Small intestine (tissue), 7 donors: ENCODE data around the gene RAPGEF2. TPM values are rescaled to one million over a fixed set of nuclear protein-coding genes. Genes with fewer than 3 reads are reported as not detected.

Experiments
- DNase-seq, 2 donors: peaks; one replicate each; pipeline versions ENCODE4 v3.0.0 to v3.0.0-alpha.2; 2013
- FAIRE-seq: peaks from 2 replicates; lab custom pipeline; 2012; peaks lifted over from hg19 to GRCh38; lab: Jason Lieb, UNC
- H3K27ac ChIP-seq, 3 donors: one replicate each; pipeline ENCODE4 v1.5.1; 2013; ENCODE audit warnings: low read length in 2 of 3, mild to moderate bottlenecking in 2 of 3, control low read depth in 1 of 3, inconsistent platforms in 1 of 3, low read depth in 1 of 3, moderate library complexity in 1 of 3
- H3K27me3 ChIP-seq, 3 donors: one replicate each; pipeline ENCODE4 v1.6.1; 2013; ENCODE audit warnings: low read length in 3 of 3, inconsistent platforms in 1 of 3; ENCODE audit not compliant: control insufficient read depth in 3 of 3, insufficient read depth in 3 of 3
- H3K36me3 ChIP-seq, 3 donors: one replicate each; pipeline ENCODE4 v1.6.1; 2013; ENCODE audit warnings: low read length in 3 of 3, inconsistent platforms in 1 of 3, low read depth in 1 of 3, mild to moderate bottlenecking in 1 of 3, moderate library complexity in 1 of 3; ENCODE audit not compliant: control insufficient read depth in 3 of 3, insufficient read depth in 2 of 3
- H3K4me1 ChIP-seq, 3 donors: one replicate each; pipeline ENCODE4 v1.6.1; 2013; ENCODE audit warnings: low read length in 2 of 3, inconsistent platforms in 1 of 3, low read depth in 1 of 3, mild to moderate bottlenecking in 1 of 3, moderate library complexity in 1 of 3; ENCODE audit not compliant: control insufficient read depth in 3 of 3, insufficient read depth in 2 of 3
- H3K4me3 ChIP-seq, 3 donors: one replicate each; pipeline ENCODE4 v1.5.1; 2013; ENCODE audit warnings: low read length in 3 of 3, control low read depth in 1 of 3, inconsistent platforms in 1 of 3, low read depth in 1 of 3, mild to moderate bottlenecking in 1 of 3, moderate library complexity in 1 of 3
- H3K9me3 ChIP-seq, 2 donors: one replicate each; pipeline ENCODE4 v1.6.1; 2013; ENCODE audit warnings: low read depth in 1 of 2, low read length in 1 of 2; ENCODE audit not compliant: control insufficient read depth in 2 of 2, insufficient read depth in 1 of 2
- WGBS, 3 donors: extraction: QIAGEN DNeasy Blood & Tissue Kit; methylation state at CpG; one replicate each; pipeline ENCODE4 v1.1.7; 2013; 5-methylcytosine and 5-hydroxymethylcytosine counted together
- polyA plus RNA-seq, 4 donors: library from polyadenylated mRNA; stranded (reverse) in 3 of 4; unstranded in 1 of 4; fragments of 200-250 nt in 3 of 4; fragments of 120-200 nt in 1 of 4; gene quantifications; one replicate each; pipeline versions ENCODE4 v1.2.1 to v1.2.3, GENCODE V29; 2013
- donor health status: healthy with polysubstance abuse.
- donor health status: control.
- donor health status: control.
- donor health status: Bipolar disorder and iron deficiency.
- donor health status: healthy.

Gene RAPGEF2
- polyA plus RNA-seq, 4 donors, result 7.6 to 49.5 (median 11.8) TPM

- no peak overlapping the region for H3K27ac ChIP-seq
- DNase-seq (no peak), FAIRE-seq (no peak)
- H3K4me3 ChIP-seq, result no peak overlapping the region
- no peaks in the 10 kb centered on the region for H3K27me3 ChIP-seq
- no peaks in the 10 kb centered on the region for H3K9me3 ChIP-seq
- H3K4me1 ChIP-seq, result peaks cover 0 to 4% (median 3%) of the 10 kb centered on the region in 3 donors
- peaks cover 0 to 6% (median 2%) of the 10 kb centered on the region in 3 donors for H3K36me3 ChIP-seq
- WGBS, 3 donors, result 91 to 96% (median 94%) methylated on average over 10 of the region's 10 CpGs
Measured at GRCh38 chr4:159269116-159269515, 166.2 kb downstream of the RAPGEF2 start.

DNA sequence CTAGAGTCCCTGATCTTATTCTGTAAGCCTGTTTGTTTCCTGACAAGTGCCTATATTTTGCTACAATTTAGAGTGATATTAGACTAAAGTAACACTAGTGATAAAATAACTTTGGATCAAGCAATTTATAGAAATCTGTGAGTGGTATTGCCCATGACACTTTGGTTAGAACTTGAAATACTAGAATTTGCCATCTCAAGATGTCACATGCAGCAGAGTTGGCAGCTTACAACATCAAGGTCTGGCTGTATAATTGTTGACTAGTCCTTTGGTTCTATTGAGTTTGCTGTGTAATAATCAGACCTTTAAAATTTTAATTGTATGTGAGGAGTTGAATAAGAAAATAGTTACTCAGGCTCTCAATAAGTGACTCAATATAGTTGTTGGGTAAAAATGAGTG, 167.1 kb downstream of the RAPGEF2 start:
- Histone ChIP-seq H3K36me3 (peaks cover 0 to 6% (median 2%) of the 10 kb centered on the region in 3 donors), H3K4me3 (no peak overlapping the region), H3K27ac (no peak overlapping the region), H3K27me3 (no peaks in the 10 kb centered on the region), H3K4me1 (peaks cover 3 to 4% (median 3%) of the 10 kb centered on the region in 3 donors), H3K9me3 (no peaks in the 10 kb centered on the region)
- FAIRE-seq, result no peak
- DNase-seq, result no peak

DNA sequence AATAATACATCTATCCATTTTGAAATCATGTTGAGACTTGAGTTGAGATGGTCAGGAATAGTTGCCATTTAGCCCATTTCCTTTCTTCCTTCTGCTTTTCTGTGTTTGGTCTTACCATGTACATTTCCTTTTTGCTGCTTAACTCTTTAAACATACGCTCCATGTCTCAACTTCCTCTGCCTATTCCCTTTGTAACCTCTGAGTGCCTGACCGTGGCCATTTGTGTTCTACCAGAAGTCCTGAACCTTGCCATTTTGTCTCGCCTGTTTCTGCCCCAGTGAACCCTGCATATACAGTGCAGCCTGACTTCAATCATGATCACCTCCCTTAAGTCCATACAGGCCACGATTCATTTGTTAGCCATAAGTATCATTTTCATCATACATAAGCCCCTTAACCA, 169.0 kb downstream of the RAPGEF2 start:
- no peak for FAIRE-seq

GRCh38 chr4:159272273-159273140, 169.6 kb downstream of the RAPGEF2 start:
- no peaks in the 10 kb centered on the region for H3K27me3 ChIP-seq
- peaks cover 3 to 4% (median 3%) of the 10 kb centered on the region in 3 donors for H3K4me1 ChIP-seq
- no peak overlapping the region for H3K4me3 ChIP-seq
- DNase-seq, result no peak
- FAIRE-seq, result no peak
- no peak overlapping the region for H3K27ac ChIP-seq
- H3K36me3 ChIP-seq, result peaks cover 0 to 6% (median 2%) of the 10 kb centered on the region in 3 donors
- H3K9me3 ChIP-seq, result no peaks in the 10 kb centered on the region

More for the DNA sequence above, 169.0 kb downstream of the RAPGEF2 start:
- H3K4me1 ChIP-seq, result peaks cover 3 to 4% (median 3%) of the 10 kb centered on the region in 3 donors
- no peak for DNase-seq
- no peaks in the 10 kb centered on the region for H3K27me3 ChIP-seq
- WGBS, 3 donors, result 69 to 94% (median 94%) methylated on average over 4 of the region's 4 CpGs
- H3K9me3 ChIP-seq, result no peaks in the 10 kb centered on the region
- H3K36me3 ChIP-seq, result peaks cover 0 to 6% (median 2%) of the 10 kb centered on the region in 3 donors
- H3K4me3 ChIP-seq, result no peak overlapping the region
- H3K27ac ChIP-seq, result no peak overlapping the region

DNA sequence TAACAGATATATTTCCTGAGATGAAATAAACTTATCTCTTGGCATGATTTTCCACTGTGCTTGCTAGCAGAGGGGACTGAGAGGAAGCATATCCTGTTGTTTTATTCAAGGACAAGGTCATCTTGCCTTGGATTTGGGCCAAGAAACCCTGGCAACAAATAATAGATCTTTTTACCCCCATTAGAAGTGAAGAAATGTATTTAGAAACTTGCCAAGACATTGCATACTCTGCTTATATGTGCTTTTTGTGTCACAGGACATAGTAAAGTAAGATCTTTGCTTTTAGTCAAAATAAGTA, 170.2 kb downstream of the RAPGEF2 start:
- H3K4me1 ChIP-seq, result peaks cover 3 to 4% (median 3%) of the 10 kb centered on the region in 3 donors
- peaks cover 0 to 6% (median 2%) of the 10 kb centered on the region in 3 donors for H3K36me3 ChIP-seq
- no peak overlapping the region for H3K4me3 ChIP-seq
- no peaks in the 10 kb centered on the region for H3K9me3 ChIP-seq
- H3K27me3 ChIP-seq, result no peaks in the 10 kb centered on the region
- DNase-seq, result peak in 1 of 2 donors; percentile 6
- FAIRE-seq, result no peak
- H3K27ac ChIP-seq, result no peak overlapping the region

- no peaks in the 10 kb centered on the region for H3K9me3 ChIP-seq
- no peaks in the 10 kb centered on the region for H3K27me3 ChIP-seq
- H3K4me3 ChIP-seq, result no peak overlapping the region
- no peak for DNase-seq
- H3K4me1 ChIP-seq, result peaks cover 3 to 4% (median 3%) of the 10 kb centered on the region in 3 donors
- FAIRE-seq, result no peak
- H3K36me3 ChIP-seq, result peaks cover 0 to 6% (median 3%) of the 10 kb centered on the region in 3 donors
- WGBS, 3 donors, result 79 to 84% (median 80%) methylated on average over 9 of the region's 9 CpGs
- no peak overlapping the region for H3K27ac ChIP-seq
Measured at GRCh38 chr4:159273841-159274240, 171.0 kb downstream of the RAPGEF2 start.

- Histone ChIP-seq H3K4me3 (no peak overlapping the region), H3K27ac (peak overlapping the region in 1 of 3 donors; percentile 30), H3K27me3 (no peaks in the 10 kb centered on the region), H3K4me1 (peaks cover 3 to 18% (median 5%) of the 10 kb centered on the region in 3 donors), H3K36me3 (peaks cover 0 to 4% (median 2%) of the 10 kb centered on the region in 3 donors), H3K9me3 (no peaks in the 10 kb centered on the region)
- FAIRE-seq (no peak), DNase-seq (peak in 1 of 2 donors; percentile 43)
- WGBS, 3 donors, result 78 to 86% (median 82%) methylated on average over 5 of the region's 5 CpGs
Measured at GRCh38 chr4:159278399-159278798, 175.5 kb downstream of the RAPGEF2 start.

GRCh38 chr4:159279084-159279483, 176.2 kb downstream of the RAPGEF2 start:
- no peak overlapping the region for H3K27ac ChIP-seq

More at GRCh38 chr4:159279084-159279483, 176.2 kb downstream of the RAPGEF2 start:
- Histone ChIP-seq H3K9me3 (no peaks in the 10 kb centered on the region), H3K27me3 (no peaks in the 10 kb centered on the region), H3K4me1 (peaks cover 2 to 21% (median 3%) of the 10 kb centered on the region in 3 donors), H3K4me3 (no peak overlapping the region), H3K36me3 (peaks cover 0 to 2% (median 0%) of the 10 kb centered on the region in 3 donors)
- no peak for FAIRE-seq
- DNase-seq, result peak in 1 of 2 donors; percentile 6
- 83 to 92% (median 89%) methylated on average over 6 of the region's 6 CpGs for WGBS, 3 donors
